Keratinocyte (primary cell): ENCODE data around the gene RHOB. TPM values are rescaled to one million over a fixed set of nuclear protein-coding genes. Genes with fewer than 3 reads are reported as not detected.
A peak's percentile ranks its signal among the peaks of the same experiment; 100 is the strongest.

Source experiments
- DNase-seq: peaks from one replicate; pipeline ENCODE4 v3.0.0-alpha.2; 2011; ENCODE audit warnings: low read depth, missing footprints, low spot score
- FAIRE-seq: peaks from 2 replicates; lab custom pipeline; 2011; peaks lifted over from hg19 to GRCh38; lab: Jason Lieb, UNC
- H2AFZ ChIP-seq: 2 replicates; pipeline ENCODE4 v1.6.0; 2012; ENCODE audit warnings: low read length, control low read depth, inconsistent platforms; ENCODE audit not compliant: control insufficient read depth
- H3K27ac ChIP-seq: 2 replicates; pipeline ENCODE4 v1.5.1; 2011; ENCODE audit warnings: low read length; ENCODE audit not compliant: control insufficient read depth, insufficient read depth
- H3K27me3 ChIP-seq: 3 replicates; pipeline ENCODE4 v1.6.0; 2011; ENCODE audit warnings: low read length; ENCODE audit not compliant: control insufficient read depth, insufficient read depth; ENCODE audit errors: extremely low read depth
- H3K36me3 ChIP-seq, 2 experiments: 2 replicates in 1 of 2; 3 replicates in 1 of 2; pipeline ENCODE4 v1.5.1; 2011; ENCODE audit warnings: low read length in 2 of 2, mild to moderate bottlenecking in 1 of 2; ENCODE audit not compliant: control insufficient read depth in 2 of 2, insufficient read depth in 2 of 2; ENCODE audit errors: extremely low read depth in 1 of 2
- H3K4me1 ChIP-seq: 3 replicates; pipeline ENCODE4 v1.5.1; 2011; ENCODE audit warnings: low read length; ENCODE audit not compliant: control insufficient read depth, insufficient read depth; ENCODE audit errors: extremely low read depth
- H3K4me2 ChIP-seq: 3 replicates; pipeline ENCODE4 v1.6.0; 2011; ENCODE audit warnings: low read depth, low read length; ENCODE audit not compliant: control insufficient read depth, insufficient read depth; ENCODE audit errors: extremely low read depth
- H3K4me3 ChIP-seq, 3 experiments: fragments of 200-600 bp in 1 of 3; sonication (generic) in 1 of 3; 2 replicates in 2 of 3; 3 replicates in 1 of 3; pipeline ENCODE4 v1.5.1; 2011 to 2016; ENCODE audit warnings: low read length in 3 of 3, mild to moderate bottlenecking in 3 of 3, control low read depth in 2 of 3, inconsistent platforms in 1 of 3, low read depth in 1 of 3, mixed read lengths in 1 of 3, mixed run types in 1 of 3, moderate library complexity in 1 of 3; ENCODE audit not compliant: control insufficient read depth in 2 of 3, insufficient read depth in 2 of 3; ENCODE audit errors: extremely low read depth in 1 of 3
- H3K79me2 ChIP-seq: 2 replicates; pipeline ENCODE4 v1.6.0; 2012; ENCODE audit warnings: low read length; ENCODE audit not compliant: control insufficient read depth, insufficient read depth
- H3K9ac ChIP-seq: 3 replicates; pipeline ENCODE4 v1.6.0; 2011; ENCODE audit warnings: low read length; ENCODE audit not compliant: control insufficient read depth, insufficient read depth; ENCODE audit errors: extremely low read depth
- H3K9me1 ChIP-seq: 3 replicates; pipeline ENCODE4 v1.6.0; 2011; ENCODE audit warnings: low read length; ENCODE audit not compliant: control insufficient read depth, insufficient read depth; ENCODE audit errors: extremely low read depth
- H3K9me3 ChIP-seq: 2 replicates; pipeline ENCODE4 v1.5.1; 2012; ENCODE audit warnings: low read depth, low read length; ENCODE audit not compliant: control insufficient read depth
- H4K20me1 ChIP-seq: 3 replicates; pipeline ENCODE4 v1.6.0; 2011; ENCODE audit warnings: low read length; ENCODE audit not compliant: control insufficient read depth, insufficient read depth; ENCODE audit errors: extremely low read depth
- EZH2 ChIP-seq: IDR thresholded peaks from one replicate; pipeline ENCODE4 v1.6.1; 2012; ENCODE audit warnings: inconsistent platforms, mild to moderate bottlenecking, low read length, moderate library complexity
- dilution Hi-C: fragments of 300-500 bp; cut with MboI; formaldehyde crosslinking; loops from one replicate; pipeline ENCODE4 v1.7.0; 2020; ENCODE audit warnings: low sequenced_read_pairs; ENCODE audit not compliant: extremely low pct_ligation_motif_present
- polyA plus RNA-seq, 5 experiments: library from polyadenylated mRNA; depleted of rRNA in 3 of 5; stranded (reverse) in 3 of 5; stranded (forward) in 1 of 5; unstranded in 1 of 5; fragments of >200 nt; gene quantifications; 1 replicate in 1 of 5; 2 replicates in 3 of 5; 3 replicates in 1 of 5; pipeline versions ENCODE4 v1.2.1 to v1.2.3, GENCODE V29; 2011 to 2012; ENCODE audit warnings: missing spikeins in 2 of 5, low read depth in 1 of 5, low replicate concordance in 1 of 5
- TF ChIP-seq, protein P1 (sequence below), 3 experiments: IDR thresholded peaks in 1 of 3; conservative IDR thresholded peaks in 1 of 3; optimal IDR thresholded peaks in 1 of 3; 2 replicates in 2 of 3; 3 replicates in 1 of 3; pipeline versions ENCODE3 to v1.5.1; 2011; ENCODE audit warnings: low read length in 3 of 3, mild to moderate bottlenecking in 3 of 3, moderate library complexity in 2 of 3, control low read depth in 1 of 3, inconsistent platforms in 1 of 3; ENCODE audit not compliant: insufficient read depth in 2 of 3; ENCODE audit errors: extremely low read depth in 1 of 3

The RHOB gene
- polyA plus RNA-seq, 1 donor (not counting 4 experiments of a cell fraction or from before 2014, with no cell fraction given): 23.6 TPM

DNA sequence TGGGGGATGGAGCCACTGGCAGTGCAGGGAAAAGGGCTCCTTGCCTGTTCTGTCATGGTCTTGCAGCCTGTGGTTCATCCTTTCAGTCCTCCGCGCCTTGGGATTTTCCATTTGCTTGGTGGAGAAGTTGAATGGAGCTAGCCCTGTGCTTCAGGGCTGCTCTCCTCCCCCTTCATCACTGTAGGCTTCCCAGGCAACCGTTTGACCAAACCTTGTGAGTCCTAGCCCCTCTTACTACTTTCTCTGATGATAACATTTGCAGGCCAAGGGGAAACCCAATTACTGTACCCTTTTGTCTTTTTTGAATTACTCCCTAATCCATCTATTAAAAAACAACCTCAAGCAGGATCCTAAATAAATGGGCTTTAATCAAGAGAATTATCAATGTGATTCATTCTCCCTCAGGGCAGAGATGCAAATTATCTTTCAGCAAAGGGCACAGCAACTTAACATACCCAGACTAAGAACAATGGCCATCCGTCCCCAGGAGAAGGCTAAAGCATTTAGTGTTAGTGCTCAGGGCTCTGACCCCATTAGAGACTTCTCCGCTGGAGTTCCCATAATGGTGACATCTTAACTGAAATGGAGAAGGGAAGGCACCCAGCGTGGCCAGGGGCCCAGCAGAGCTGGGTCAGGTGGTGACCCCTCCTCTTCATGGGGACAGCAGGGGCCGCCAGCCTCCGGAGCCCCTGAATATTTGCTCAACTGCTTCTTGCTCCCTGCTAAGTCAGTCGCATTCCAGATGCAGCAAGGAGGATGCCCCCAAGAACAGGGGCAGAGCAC lies 40.7 kb downstream of the RHOB start:
- Histone ChIP-seq H3K79me2 (no peaks in the 10 kb centered on the region), H3K27ac (no peak overlapping the region), H2AFZ (no peak overlapping the region), H3K4me2 (no peak overlapping the region), H3K4me1 (peaks cover 18% of the 10 kb centered on the region), H3K9me3 (no peaks in the 10 kb centered on the region), H3K9me1 (no peaks in the 10 kb centered on the region), H4K20me1 (no peaks in the 10 kb centered on the region), H3K9ac (no peak overlapping the region), H3K27me3 (no peaks in the 10 kb centered on the region), H3K36me3 (no peaks in the 10 kb centered on the region), H3K4me3 (no peak overlapping the region)
- FAIRE-seq: no peak
- dilution Hi-C loops: no loop called here
- no peak for DNase-seq
- no peak for TF ChIP-seq EZH2
- TF ChIP-seq, protein P1, sequence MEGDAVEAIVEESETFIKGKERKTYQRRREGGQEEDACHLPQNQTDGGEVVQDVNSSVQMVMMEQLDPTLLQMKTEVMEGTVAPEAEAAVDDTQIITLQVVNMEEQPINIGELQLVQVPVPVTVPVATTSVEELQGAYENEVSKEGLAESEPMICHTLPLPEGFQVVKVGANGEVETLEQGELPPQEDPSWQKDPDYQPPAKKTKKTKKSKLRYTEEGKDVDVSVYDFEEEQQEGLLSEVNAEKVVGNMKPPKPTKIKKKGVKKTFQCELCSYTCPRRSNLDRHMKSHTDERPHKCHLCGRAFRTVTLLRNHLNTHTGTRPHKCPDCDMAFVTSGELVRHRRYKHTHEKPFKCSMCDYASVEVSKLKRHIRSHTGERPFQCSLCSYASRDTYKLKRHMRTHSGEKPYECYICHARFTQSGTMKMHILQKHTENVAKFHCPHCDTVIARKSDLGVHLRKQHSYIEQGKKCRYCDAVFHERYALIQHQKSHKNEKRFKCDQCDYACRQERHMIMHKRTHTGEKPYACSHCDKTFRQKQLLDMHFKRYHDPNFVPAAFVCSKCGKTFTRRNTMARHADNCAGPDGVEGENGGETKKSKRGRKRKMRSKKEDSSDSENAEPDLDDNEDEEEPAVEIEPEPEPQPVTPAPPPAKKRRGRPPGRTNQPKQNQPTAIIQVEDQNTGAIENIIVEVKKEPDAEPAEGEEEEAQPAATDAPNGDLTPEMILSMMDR (optimal IDR thresholded peaks at IDR 0.05 in 1 of 3, IDR thresholded peaks at IDR 0.05 in 1 of 3, conservative IDR thresholded peaks at IDR 0.05 in 1 of 3; ENCODE audit: extremely low read depth in 1 of 3, insufficient read depth in 2 of 3, low read length in 3 of 3): no peak

DNA sequence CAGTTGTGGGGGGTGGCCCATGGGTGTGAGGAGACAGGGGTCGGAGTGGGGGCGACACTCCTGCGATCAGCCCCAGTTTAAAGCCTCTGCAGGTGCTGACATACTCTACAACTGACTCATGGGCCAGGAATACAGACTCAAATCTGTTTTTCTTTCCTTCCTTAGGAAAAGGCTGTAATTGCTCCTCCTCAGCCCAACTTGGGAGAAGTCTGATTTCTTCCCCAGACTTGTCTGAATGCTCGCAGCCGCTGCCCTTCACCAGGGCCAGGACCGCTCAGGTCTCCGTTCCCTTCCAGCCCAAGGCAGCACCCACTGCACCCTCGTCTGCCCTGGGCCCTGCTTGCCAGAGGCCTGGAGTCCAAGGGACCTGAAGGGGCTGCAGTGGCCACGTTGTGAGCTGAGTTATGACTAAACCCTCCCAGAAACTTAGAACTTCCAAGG lies 41.3 kb downstream of the RHOB start:
- DNase-seq: no peak
- H3K4me2 ChIP-seq: no peak overlapping the region
- H3K4me1 ChIP-seq: peaks cover 18% of the 10 kb centered on the region
- no peak overlapping the region for H3K9ac ChIP-seq
- no peaks in the 10 kb centered on the region for H4K20me1 ChIP-seq
- FAIRE-seq: no peak
- peak overlapping the region; percentile 17 for H2AFZ ChIP-seq
- no peaks in the 10 kb centered on the region for H3K9me3 ChIP-seq
- H3K27ac ChIP-seq: no peak overlapping the region
- TF ChIP-seq, protein P1 (optimal IDR thresholded peaks at IDR 0.05 in 1 of 3, IDR thresholded peaks at IDR 0.05 in 1 of 3, conservative IDR thresholded peaks at IDR 0.05 in 1 of 3; ENCODE audit: extremely low read depth in 1 of 3, insufficient read depth in 2 of 3, low read length in 3 of 3): no peak
- no peak for TF ChIP-seq EZH2
- H3K79me2 ChIP-seq: no peaks in the 10 kb centered on the region
- dilution Hi-C loops: no loop called here
- no peak overlapping the region for H3K4me3 ChIP-seq
- H3K9me1 ChIP-seq: no peaks in the 10 kb centered on the region
- no peaks in the 10 kb centered on the region for H3K27me3 ChIP-seq
- no peaks in the 10 kb centered on the region for H3K36me3 ChIP-seq
